ENCODE results near the gene PSENEN.
"Not testable (repeated sequence)": the region's sequence is repeated elsewhere in the genome, so short reads cannot be mapped to it uniquely, and the experiment has no call there.

DNA sequence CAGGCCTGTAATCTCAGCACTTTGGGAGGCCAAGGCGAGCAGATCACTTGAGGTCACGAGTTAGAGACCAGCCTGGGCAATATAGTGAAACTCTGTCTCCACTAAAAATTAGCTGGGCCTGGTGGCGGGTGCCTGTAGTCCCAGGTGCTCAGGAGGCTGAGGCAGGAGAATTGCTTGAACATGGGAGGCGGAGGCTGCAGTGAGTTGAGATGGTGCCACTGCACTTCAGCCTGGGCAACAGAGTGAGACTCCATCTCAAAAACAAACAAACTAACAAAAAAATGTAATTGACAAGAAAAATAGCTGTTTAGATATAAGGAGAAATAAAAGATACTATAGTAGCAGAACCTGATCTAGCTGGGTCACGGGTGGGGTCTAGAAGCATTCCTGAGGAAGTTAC is 26.9 kb downstream of the PSENEN start:
- TF ChIP-seq, protein P1, sequence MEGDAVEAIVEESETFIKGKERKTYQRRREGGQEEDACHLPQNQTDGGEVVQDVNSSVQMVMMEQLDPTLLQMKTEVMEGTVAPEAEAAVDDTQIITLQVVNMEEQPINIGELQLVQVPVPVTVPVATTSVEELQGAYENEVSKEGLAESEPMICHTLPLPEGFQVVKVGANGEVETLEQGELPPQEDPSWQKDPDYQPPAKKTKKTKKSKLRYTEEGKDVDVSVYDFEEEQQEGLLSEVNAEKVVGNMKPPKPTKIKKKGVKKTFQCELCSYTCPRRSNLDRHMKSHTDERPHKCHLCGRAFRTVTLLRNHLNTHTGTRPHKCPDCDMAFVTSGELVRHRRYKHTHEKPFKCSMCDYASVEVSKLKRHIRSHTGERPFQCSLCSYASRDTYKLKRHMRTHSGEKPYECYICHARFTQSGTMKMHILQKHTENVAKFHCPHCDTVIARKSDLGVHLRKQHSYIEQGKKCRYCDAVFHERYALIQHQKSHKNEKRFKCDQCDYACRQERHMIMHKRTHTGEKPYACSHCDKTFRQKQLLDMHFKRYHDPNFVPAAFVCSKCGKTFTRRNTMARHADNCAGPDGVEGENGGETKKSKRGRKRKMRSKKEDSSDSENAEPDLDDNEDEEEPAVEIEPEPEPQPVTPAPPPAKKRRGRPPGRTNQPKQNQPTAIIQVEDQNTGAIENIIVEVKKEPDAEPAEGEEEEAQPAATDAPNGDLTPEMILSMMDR (conservative IDR thresholded peaks at IDR 0.05 in 1 of 2, IDR thresholded peaks at IDR 0.05 in 1 of 2; ENCODE audit: low read depth in 1 of 2, low read length in 2 of 2), result not testable (repeated sequence)
- TF ChIP-seq EZH2 (IDR thresholded peaks at IDR 0.05; ENCODE audit: low read length, missing control alignments), result not testable (repeated sequence)

Data from fibroblast of lung (primary cell).